ENCODE results near the gene DCAF11.

The DCAF11 gene

GRCh38 chr14:24146453-24146977 lies 31.9 kb downstream of the DCAF11 start, which contains the start of gene PSME2:
TSS of gene PSME2 (minus strand) at chr14:24146610. CDS start at chr14:24146581, 29 bp downstream.
- peak; percentile 98 for DNase-seq (ENCODE audit: low read depth)
- H3K4me3 ChIP-seq (replicated peaks; ENCODE audit: low read depth, low read length), result peak within 1 kb of the TSS; percentile 90
- TF ChIP-seq CTCF (IDR thresholded peaks at IDR 0.05; ENCODE audit: low read length, missing control alignments), result no peak

GRCh38 chr14:24146978-24147760 lies 32.6 kb downstream of the DCAF11 start, which contains the start of gene RNF31:
TSS of gene RNF31 (plus strand) at chr14:24147498. CDS start at chr14:24147699, 201 bp downstream.
- TF ChIP-seq CTCF (IDR thresholded peaks at IDR 0.05; ENCODE audit: low read length, missing control alignments), result no peak
- peak; percentile 99 for DNase-seq (ENCODE audit: low read depth)
- H3K4me3 ChIP-seq (replicated peaks; ENCODE audit: low read depth, low read length), result peak within 1 kb of the TSS; percentile 90

DNA sequence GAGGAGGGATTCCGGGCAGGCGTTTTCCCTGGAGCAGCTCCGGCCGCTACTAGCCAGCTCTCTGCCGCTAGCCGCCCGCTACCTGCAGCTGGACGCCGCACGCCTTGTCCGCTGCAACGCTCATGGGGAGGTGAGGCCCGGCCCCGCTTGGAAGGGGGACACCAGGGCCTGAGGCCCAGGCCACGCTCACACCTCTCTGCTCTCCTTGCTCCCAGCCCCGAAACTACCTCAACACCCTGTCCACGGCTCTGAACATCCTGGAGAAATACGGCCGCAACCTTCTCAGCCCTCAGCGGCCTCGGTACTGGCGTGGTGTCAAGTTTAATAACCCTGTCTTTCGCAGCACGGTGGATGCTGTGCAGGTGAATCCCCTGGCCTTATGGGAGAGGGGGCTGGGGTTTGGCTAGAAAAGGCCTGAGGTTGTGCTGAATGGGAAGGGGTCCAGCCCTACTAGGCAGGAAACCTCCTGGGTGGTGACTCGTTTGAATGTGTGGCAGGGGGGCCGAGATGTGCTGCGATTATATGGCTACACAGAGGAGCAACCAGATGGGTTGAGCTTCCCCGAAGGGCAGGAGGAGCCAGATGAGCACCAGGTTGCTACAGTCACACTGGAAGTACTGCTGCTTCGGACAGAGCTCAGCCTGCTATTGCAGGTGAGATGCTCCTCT lies 33.3 kb downstream of the DCAF11 start:
- no peak for TF ChIP-seq CTCF (IDR thresholded peaks at IDR 0.05; ENCODE audit: low read length, missing control alignments)
- peak overlapping the region; percentile 90 for H3K4me3 ChIP-seq (replicated peaks; ENCODE audit: low read depth, low read length)
- no peak for DNase-seq (ENCODE audit: low read depth)

GRCh38 chr14:24149302-24149969 lies 34.9 kb downstream of the DCAF11 start:
- TF ChIP-seq CTCF (IDR thresholded peaks at IDR 0.05; ENCODE audit: low read length, missing control alignments), result no peak
- DNase-seq (ENCODE audit: low read depth), result no peak
- H3K4me3 ChIP-seq (replicated peaks; ENCODE audit: low read depth, low read length), result no peak overlapping the region

DNA sequence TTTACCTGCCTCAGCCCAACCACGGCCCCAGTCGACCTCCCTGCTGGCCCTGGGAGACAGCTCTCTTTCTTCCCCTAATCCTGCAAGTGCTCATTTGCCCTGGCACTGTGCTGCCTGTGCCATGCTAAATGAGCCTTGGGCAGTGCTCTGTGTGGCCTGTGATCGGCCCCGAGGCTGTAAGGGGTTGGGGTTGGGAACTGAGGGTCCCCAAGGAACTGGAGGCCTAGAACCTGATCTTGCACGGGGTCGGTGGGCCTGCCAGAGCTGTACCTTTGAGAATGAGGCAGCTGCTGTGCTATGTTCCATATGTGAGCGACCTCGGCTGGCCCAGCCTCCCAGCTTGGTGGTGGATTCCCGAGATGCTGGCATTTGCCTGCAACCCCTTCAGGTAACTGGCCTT lies 35.5 kb downstream of the DCAF11 start:
- TF ChIP-seq CTCF (IDR thresholded peaks at IDR 0.05; ENCODE audit: low read length, missing control alignments), result no peak
- H3K4me3 ChIP-seq (replicated peaks; ENCODE audit: low read depth, low read length), result no peak overlapping the region
- DNase-seq (ENCODE audit: low read depth), result no peak

DNA sequence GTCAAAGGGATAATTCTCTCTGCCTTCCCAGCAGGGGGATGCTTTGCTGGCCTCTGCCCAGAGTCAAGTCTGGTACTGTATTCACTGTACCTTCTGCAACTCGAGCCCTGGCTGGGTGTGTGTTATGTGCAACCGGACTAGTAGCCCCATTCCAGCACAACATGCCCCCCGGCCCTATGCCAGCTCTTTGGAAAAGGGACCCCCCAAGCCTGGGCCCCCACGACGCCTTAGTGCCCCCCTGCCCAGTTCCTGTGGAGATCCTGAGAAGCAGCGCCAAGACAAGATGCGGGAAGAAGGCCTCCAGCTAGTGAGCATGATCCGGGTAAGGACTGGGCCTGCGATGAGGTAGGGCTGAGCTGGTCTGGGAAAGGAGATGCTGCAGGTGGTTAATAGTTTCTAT lies 36.0 kb downstream of the DCAF11 start:
- no peak overlapping the region for H3K4me3 ChIP-seq (replicated peaks; ENCODE audit: low read depth, low read length)
- DNase-seq (ENCODE audit: low read depth), result no peak
- no peak for TF ChIP-seq CTCF (IDR thresholded peaks at IDR 0.05; ENCODE audit: low read length, missing control alignments)
